D341Med (cell line): ENCODE results near the gene SLC22A1.

Source experiments
- DNase-seq: peaks from one replicate; pipeline ENCODE4 v3.0.0; 2012; ENCODE audit warnings: low spot score

Gene SLC22A1

DNA sequence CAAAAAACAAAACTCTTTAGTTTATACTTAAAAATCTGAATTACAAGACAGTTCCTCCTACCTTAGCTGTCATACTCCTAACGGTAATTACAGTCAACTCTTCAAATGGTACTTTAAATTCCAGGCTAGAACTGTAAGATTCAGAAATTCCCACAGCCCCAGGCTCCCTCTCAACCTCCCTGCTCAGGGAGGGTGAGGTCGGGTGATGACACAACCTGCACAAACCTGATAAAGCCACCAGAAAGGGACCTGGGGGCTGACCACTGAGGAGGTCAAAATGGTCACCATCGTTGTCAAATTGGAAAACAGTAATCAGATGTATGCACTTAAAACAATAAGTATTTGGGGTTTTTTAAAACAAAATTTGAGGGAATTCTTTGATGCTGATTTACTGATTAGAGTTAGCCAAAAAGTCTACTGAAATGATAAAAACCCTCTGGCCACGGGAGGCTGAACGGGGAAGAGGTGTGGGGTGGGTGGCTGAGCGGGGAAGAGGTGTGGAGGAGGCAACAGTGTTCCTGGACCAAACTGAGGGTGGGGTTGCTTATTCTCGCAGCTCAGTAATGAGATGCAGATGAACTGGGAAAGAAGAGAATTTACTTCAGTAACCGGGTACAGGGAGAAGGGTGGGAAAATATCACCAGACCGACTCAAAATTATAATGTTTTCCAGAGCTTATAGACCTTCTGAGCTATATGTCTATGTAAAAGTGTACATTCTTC lies 52.4 kb downstream of the SLC22A1 start:
- DNase-seq: no peak

DNA sequence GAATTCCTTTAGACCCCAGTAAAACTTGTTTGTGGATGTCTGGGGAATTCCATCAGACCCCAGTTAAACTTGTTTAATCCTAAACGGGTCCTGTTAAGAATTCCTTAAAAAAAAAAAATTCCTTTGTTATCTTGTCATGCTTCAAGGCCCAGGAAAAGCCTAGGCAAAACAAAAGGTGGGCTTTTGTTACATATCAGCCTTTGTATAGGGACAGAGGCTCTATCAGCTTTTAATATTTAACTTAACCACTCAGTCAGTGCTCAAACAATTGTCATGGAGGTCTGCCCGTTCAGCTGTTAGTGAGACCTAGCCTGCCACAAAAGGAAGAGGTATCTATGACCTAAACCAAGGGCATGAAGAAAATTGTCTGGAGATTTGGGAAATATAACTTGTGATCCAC lies 53.1 kb downstream of the SLC22A1 start:
- DNase-seq: no peak

DNA sequence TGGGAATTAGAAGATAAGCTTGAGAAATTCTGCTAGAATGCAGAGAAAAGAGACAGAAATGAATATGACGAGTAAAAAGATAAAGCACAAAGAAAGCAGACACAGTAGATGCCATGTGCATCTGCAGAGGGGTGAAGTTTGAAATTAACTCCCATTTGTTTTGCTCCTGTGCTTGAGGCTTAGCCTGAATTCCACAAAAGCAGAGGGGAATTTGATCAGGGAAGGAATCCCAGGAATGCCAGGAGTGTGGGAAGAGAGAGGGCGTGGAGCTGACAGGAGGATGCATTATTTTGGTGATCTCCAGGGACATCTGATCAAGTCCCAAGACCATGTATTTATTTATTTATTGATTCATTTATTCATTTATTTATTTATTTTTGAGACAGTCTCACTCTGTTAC lies 55.6 kb downstream of the SLC22A1 start:
- DNase-seq: no peak

GRCh38 chr6:160178271-160178670 lies 56.7 kb downstream of the SLC22A1 start:
- no peak for DNase-seq

DNA sequence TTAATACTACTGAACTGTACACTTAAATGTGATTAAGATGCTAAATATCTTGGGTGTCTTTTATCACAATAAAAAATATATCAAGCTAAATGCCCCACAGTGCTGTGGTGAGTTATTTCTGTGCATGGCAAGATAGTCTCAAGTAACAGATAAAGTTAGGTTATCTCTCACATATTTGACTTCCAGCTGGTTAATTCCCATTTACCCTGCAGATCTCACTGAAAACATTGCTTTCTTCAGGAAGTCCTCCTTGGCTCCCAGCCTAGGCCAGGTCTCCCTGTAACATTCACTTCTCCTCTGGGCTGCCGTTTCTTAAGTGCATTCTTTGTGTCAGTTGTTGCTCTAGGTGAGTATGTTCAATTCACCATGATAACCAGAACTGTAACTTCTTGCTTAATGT lies 59.1 kb downstream of the SLC22A1 start:
- no peak for DNase-seq

DNA sequence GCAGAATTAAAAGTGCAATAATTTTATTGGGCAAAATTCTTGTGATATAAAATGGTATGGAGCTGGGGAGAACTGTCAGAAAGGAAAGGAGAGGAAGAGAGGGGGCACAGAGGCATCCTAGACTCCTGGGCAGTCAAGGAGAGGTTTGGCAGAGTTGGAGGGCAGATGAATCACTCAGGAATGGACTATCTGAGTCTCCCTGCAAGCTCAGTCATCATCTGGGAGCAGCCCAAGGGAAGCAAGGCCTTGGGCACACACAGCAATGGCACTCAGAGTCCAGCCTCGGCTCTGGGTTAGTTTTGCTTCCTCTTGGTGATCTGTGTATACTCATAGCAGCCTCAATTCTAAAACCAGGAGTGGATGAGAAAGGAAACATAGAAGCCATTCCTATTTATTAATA lies 67.2 kb downstream of the SLC22A1 start:
- no peak for DNase-seq

DNA sequence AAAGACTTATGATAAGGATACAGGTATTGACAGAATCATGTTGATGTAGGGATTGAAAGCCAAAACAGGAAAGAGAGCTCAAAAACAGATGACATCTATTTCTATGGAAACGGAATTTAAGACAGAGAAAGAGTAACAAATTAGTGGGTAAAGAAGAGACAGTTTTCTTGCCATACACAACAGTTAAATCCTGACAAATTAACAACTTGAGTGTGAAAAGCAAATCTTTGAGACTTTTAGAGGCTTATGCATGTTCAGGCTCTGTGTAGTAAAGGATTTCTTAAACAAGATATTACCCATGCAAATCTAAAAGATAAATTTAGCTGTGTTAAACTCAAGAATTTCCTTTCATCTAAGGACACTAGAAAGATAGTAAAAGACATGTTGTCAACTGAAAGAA lies 68.5 kb downstream of the SLC22A1 start:
- no peak for DNase-seq

- no peak for DNase-seq
Observed at GRCh38 chr6:160190973-160191372, 69.4 kb downstream of the SLC22A1 start.

GRCh38 chr6:160192840-160193239 lies 71.2 kb downstream of the SLC22A1 start:
- no peak for DNase-seq

GRCh38 chr6:160194808-160195207 lies 73.2 kb downstream of the SLC22A1 start:
- no peak for DNase-seq

DNA sequence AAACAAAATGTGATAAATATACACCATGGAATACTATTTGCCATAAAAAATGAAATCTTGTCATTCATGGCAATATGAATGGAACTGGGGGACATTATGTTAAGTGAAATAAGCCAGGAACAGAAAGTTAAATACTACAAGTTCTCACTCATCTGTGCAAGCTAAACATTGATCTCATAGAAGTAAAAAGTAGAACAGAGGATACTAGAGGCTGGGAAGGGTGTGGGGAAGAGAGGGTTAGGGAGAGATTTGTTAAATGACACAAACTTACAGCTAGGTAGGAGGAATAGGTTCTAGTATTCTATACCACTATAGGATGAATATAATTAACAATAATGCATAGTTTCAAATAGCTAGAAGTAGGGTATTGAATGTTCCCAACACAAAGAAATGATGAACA lies 76.0 kb downstream of the SLC22A1 start:
- DNase-seq: no peak

DNA sequence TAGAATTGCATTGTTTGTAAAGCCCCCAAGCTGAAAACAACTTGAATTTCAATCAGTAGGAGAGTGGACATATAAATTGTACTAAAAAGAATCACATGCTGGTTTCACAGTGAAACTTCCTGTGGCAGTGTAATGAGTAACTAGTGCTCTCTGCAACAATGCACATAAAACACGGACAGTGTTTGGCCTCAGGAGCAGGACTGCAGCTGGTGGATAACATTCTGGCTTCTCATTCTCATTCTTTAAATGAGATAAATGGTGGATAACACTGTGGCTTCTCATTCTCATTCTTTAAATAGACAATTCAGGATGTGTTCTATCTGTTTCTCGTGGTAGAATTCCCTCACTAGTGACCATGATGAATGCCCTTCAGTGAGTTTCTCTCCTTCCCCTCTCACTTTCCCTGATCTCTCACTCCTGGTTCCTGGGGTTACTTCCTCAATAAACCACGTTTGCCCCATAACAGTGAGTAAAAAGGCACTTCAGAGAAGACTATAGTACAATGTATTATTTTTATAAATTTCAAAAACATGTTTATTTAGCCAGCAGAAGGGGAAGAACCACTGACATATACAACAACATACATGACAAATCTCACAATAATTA lies 77.1 kb downstream of the SLC22A1 start:
- DNase-seq: no peak

DNA sequence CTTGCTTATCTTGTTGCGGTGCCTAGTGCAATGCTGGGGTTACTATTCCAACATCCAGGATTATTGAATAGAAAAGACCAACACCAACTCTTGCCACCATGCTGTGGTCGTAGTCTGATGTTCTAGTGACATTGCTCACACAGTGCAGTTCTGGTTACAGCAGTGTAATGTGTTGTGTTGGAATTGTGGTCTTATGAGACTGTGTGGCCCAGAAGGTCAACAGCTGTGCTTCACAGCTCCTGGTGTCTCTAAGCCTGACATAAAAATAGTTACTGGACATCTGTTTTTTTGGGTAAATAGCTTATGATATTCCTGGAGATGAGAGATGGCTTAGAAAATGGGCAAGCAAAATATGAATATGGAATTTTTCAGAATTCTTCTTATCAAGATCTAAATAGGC lies 79.4 kb downstream of the SLC22A1 start:
- DNase-seq: no peak

GRCh38 chr6:160202411-160202810 lies 80.8 kb downstream of the SLC22A1 start:
- no peak for DNase-seq

GRCh38 chr6:160203076-160203475 lies 81.5 kb downstream of the SLC22A1 start:
- DNase-seq: no peak

DNA sequence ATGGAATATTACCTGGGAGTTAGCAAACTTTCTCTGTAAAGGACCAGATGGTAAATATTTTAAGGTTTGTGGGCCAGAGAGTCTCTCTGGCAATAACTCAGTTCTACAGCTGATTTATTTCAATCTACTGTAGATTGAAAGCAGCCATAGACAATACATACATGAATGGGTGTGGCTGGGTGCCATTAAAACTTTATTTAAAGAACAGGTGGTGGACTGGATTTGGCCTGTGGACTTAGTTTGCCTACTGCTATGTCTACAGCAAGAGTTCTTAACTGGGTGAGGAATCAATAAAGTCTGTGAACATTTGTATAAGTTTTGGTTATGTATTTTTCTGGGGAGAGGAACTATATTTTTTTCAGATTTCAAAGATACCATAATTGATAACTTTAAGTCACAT lies 81.9 kb downstream of the SLC22A1 start:
- DNase-seq: no peak

- no peak for DNase-seq
Observed at GRCh38 chr6:160203953-160204352, 82.3 kb downstream of the SLC22A1 start.

DNA sequence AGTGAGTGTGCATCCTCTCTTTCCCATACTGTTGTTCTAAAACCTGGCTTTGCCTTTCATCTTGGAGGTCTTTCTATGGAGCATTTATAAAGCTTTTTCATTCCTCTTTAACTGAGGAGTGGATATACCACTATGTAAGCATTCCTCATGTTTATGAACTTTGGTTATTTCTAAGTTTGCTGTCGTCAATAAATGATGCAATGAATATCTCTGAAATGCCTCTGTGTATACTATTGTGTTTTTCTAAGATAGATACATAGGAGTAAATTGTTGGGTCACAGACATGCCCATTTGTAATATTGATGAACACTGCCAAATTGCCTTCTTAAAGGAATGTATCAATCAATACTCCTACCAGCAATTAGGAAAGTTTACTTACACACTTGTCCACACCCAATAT lies 83.1 kb downstream of the SLC22A1 start:
- no peak for DNase-seq

DNA sequence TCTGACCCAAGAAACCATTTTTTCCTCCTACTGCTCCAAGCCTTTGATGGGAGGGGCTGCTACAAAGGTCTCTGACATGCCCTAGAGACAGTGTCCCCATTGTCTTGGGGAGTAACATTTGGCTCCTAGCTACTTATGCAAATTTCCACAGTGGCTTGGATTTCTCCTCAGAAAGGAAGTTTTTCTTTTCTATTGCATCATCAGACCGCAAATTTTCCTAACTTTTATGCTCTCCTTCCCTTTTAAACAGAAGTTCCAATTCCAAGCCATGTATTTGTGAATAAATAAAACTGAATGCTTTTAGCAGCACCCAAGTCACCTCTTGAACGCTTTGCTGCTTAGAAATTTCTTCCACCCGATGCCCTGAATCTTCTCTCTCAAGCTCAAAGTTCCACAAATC lies 86.0 kb downstream of the SLC22A1 start:
- DNase-seq: no peak
